Spleen (tissue), 7 donors: ENCODE measurements around the gene OPHN1.

Source experiments
- POLR2A ChIP-seq, 3 donors: fragments of 450-650 bp; IDR thresholded peaks; one replicate each; pipeline ENCODE4 v1.5.1; 2017; ENCODE audit warnings: antibody characterized with exemption in 3 of 3, mild to moderate bottlenecking in 1 of 3
- TF ChIP-seq, protein P1 (sequence below), 11 experiments: fragments of 200-600 bp in 7 of 11; fragments of 450-650 bp in 4 of 11; sonication (generic) in 4 of 11; IDR thresholded peaks in 8 of 11; conservative IDR thresholded peaks in 3 of 11; 1 replicate in 7 of 11; 2 replicates in 4 of 11; pipeline versions ENCODE4 v1.4.0 to v1.8.0; 2016 to 2021; ENCODE audit warnings: antibody characterized with exemption in 11 of 11, inconsistent platforms in 4 of 11, mild to moderate bottlenecking in 1 of 11
- donor health status: DM: no; HTN: no; CAD: no; lungs with moderate emphysema.
- donor health status: DM: no; HTN: no; CAD: no.
- donor health status: DM: no; HTN: no; CAD: no.

DNA sequence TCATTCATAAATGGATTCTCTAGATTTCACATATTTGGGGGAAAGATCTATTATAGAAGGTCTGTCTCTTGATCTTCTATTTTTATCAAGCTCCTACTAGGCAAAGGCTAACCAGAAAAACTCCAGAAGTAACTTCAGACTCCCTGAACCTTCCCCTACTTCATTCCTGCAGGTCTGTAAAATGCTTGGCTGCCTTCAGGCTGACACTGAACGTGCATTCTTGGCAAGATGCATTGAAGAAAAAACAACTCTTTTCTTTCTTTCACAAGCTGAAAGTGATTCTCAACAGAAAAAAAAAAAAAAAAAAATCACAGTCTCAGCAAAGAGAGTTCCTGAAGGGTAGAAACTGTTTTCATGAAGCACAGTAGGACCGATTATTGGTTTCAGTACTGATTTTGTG is 12.7 kb downstream of the OPHN1 start:
- TF ChIP-seq POLR2A (IDR thresholded peaks at IDR 0.05) = no peak
- TF ChIP-seq, protein P1, sequence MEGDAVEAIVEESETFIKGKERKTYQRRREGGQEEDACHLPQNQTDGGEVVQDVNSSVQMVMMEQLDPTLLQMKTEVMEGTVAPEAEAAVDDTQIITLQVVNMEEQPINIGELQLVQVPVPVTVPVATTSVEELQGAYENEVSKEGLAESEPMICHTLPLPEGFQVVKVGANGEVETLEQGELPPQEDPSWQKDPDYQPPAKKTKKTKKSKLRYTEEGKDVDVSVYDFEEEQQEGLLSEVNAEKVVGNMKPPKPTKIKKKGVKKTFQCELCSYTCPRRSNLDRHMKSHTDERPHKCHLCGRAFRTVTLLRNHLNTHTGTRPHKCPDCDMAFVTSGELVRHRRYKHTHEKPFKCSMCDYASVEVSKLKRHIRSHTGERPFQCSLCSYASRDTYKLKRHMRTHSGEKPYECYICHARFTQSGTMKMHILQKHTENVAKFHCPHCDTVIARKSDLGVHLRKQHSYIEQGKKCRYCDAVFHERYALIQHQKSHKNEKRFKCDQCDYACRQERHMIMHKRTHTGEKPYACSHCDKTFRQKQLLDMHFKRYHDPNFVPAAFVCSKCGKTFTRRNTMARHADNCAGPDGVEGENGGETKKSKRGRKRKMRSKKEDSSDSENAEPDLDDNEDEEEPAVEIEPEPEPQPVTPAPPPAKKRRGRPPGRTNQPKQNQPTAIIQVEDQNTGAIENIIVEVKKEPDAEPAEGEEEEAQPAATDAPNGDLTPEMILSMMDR (IDR thresholded peaks at IDR 0.05 in 8 of 11, conservative IDR thresholded peaks at IDR 0.05 in 3 of 11) = no peak
